A549 (cell line): ENCODE measurements around the gene PIP5K1B. TPM values are rescaled to one million over a fixed set of nuclear protein-coding genes. Genes with fewer than 3 reads are reported as not detected.

Experiments
- ATAC-seq, 2 experiments: fragments of 200-7000 bp in 1 of 2; fragments of >200 bp in 1 of 2; cut with Nextera tagmentation in 1 of 2; cut with Tn5 transposase in 1 of 2; 3 replicates each; pipeline versions ENCODE4 v1.8.0 to v1.9.1; 2018 to 2020; ENCODE audit warnings: mild to moderate bottlenecking in 1 of 2, moderate library complexity in 1 of 2
- CTCF ChIA-PET: fragments of 300-600 bp; sonication (Branson Sonifier 250); formaldehyde crosslinking; extraction: SDS; loops from one replicate; lab custom pipeline; 2021; ENCODE audit warnings: antibody characterized with exemption, inconsistent platforms; lab: Yijun Ruan, JAX
- POLR2A ChIA-PET: fragments of 350-600 bp; formaldehyde crosslinking; extraction: SDS; loops from one replicate; lab custom pipeline; 2021; ENCODE audit warnings: antibody characterized with exemption, inconsistent platforms; lab: Yijun Ruan, JAX
- DNase-seq, 2 experiments: peaks; one replicate each; pipeline versions ENCODE4 v3.0.0 to v3.0.0-alpha.2; 2011 to 2016; ENCODE audit warnings: low read depth in 1 of 2, low spot score in 1 of 2
- FAIRE-seq: peaks from 2 replicates; lab custom pipeline; 2011; peaks lifted over from hg19 to GRCh38; lab: Jason Lieb, UNC
- H3K27ac ChIP-seq, 2 experiments: fragments of >200 bp; sonication (Bioruptor Twin); formaldehyde crosslinking; 3 replicates each; pipeline ENCODE4 v1.5.1; 2016 to 2017
- H3K4me1 ChIP-seq: fragments of >200 bp; sonication (Bioruptor Twin); formaldehyde crosslinking; 3 replicates; pipeline ENCODE4 v1.6.1; 2016
- H3K4me2 ChIP-seq: fragments of >200 bp; sonication (Bioruptor Twin); formaldehyde crosslinking; 3 replicates; pipeline ENCODE4 v1.6.1; 2016
- H3K4me3 ChIP-seq: fragments of >200 bp; sonication (Bioruptor Twin); formaldehyde crosslinking; 3 replicates; pipeline ENCODE4 v1.5.1; 2016
- H3K9me3 ChIP-seq: fragments of >200 bp; sonication (Bioruptor Twin); formaldehyde crosslinking; 3 replicates; pipeline ENCODE4 v1.6.1; 2016
- BCL3 ChIP-seq: fragments of >200 bp; sonication (Bioruptor Twin); formaldehyde crosslinking; IDR thresholded peaks from 3 replicates; pipeline ENCODE4 v1.6.1; 2016
- BHLHE40 ChIP-seq: IDR thresholded peaks from 2 replicates; pipeline ENCODE4 v1.6.1; 2012; ENCODE audit warnings: low read depth, low read length, inconsistent platforms
- CBX2 ChIP-seq: fragments of 200-600 bp; sonication (generic); IDR thresholded peaks from 2 replicates; pipeline ENCODE4 v1.6.1; 2016; ENCODE audit warnings: low read depth, mild to moderate bottlenecking, borderline replicate concordance
- CEBPB ChIP-seq, 2 experiments: fragments of >200 bp in 1 of 2; sonication (Bioruptor Twin) in 1 of 2; formaldehyde crosslinking in 1 of 2; IDR thresholded peaks; 2 replicates each; pipeline ENCODE4 v1.6.1; 2012 to 2016
- CHD2 ChIP-seq: fragments of 150-350 bp; IDR thresholded peaks from 2 replicates; pipeline ENCODE4 v1.6.1; 2014; ENCODE audit warnings: low read length; ENCODE audit not compliant: partially characterized antibody
- EHMT2 ChIP-seq: fragments of 200-600 bp; sonication (generic); IDR thresholded peaks from 2 replicates; pipeline ENCODE4 v1.6.1; 2016; ENCODE audit warnings: antibody characterized with exemption, low read depth, mild to moderate bottlenecking, moderate library complexity
- EP300 ChIP-seq, 2 experiments: fragments of >200 bp; sonication (Bioruptor Twin); formaldehyde crosslinking; IDR thresholded peaks; 2 replicates in 1 of 2; 3 replicates in 1 of 2; pipeline ENCODE4 v1.6.1; 2016 to 2017
- FOSL2 ChIP-seq, 2 experiments: fragments of 450-650 bp in 1 of 2; fragments of >200 bp in 1 of 2; sonication (Bioruptor Twin) in 1 of 2; formaldehyde crosslinking; IDR thresholded peaks; 2 replicates each; pipeline versions ENCODE4 v1.5.0 to v1.6.1; 2016 to 2020; ENCODE audit warnings: mild to moderate bottlenecking in 1 of 2, moderate library complexity in 1 of 2
- GATA3 ChIP-seq: IDR thresholded peaks from 2 replicates; pipeline ENCODE4 v1.6.1; 2012; ENCODE audit warnings: borderline replicate concordance
- HEYL ChIP-seq: fragments of 250-450 bp; sonication (Bioruptor Pico); IDR thresholded peaks from 2 replicates; pipeline ENCODE4 v1.8.0; 2021; ENCODE audit warnings: mild to moderate bottlenecking, moderate library complexity
- HOXB5 ChIP-seq: fragments of 250-450 bp; sonication (Bioruptor Pico); IDR thresholded peaks from 2 replicates; pipeline ENCODE4 v1.5.0; 2020; ENCODE audit warnings: mild to moderate bottlenecking, moderate library complexity
- KDM5A ChIP-seq: fragments of 200-600 bp; sonication (generic); IDR thresholded peaks from 2 replicates; pipeline ENCODE4 v1.6.1; 2016; ENCODE audit warnings: antibody characterized with exemption, mild to moderate bottlenecking
- MAFK ChIP-seq: fragments of 450-650 bp; IDR thresholded peaks from 2 replicates; pipeline ENCODE4 v1.6.1; 2014; ENCODE audit not compliant: partially characterized antibody
- MAZ ChIP-seq: fragments of 150-350 bp; IDR thresholded peaks from 2 replicates; pipeline ENCODE4 v1.6.1; 2014; ENCODE audit warnings: antibody characterized with exemption, low read depth, low read length, borderline replicate concordance
- MYC ChIP-seq: IDR thresholded peaks from 2 replicates; pipeline ENCODE4 v1.6.1; 2012; ENCODE audit warnings: mild to moderate bottlenecking, inconsistent platforms, low read length, improper control_type of control experiment, borderline replicate concordance
- NFE2L2 ChIP-seq: fragments of 150-350 bp; conservative IDR thresholded peaks from 2 replicates; pipeline ENCODE4 v1.6.1; 2014; ENCODE audit warnings: low read length
- NR3C1 ChIP-seq: fragments of >200 bp; sonication (Bioruptor Twin); formaldehyde crosslinking; IDR thresholded peaks from 3 replicates; pipeline ENCODE4 v1.6.1; 2017
- PHF8 ChIP-seq: fragments of 200-600 bp; sonication (generic); IDR thresholded peaks from 2 replicates; pipeline ENCODE4 v1.6.1; 2016; ENCODE audit warnings: low read depth, mild to moderate bottlenecking, antibody characterized with exemption, moderate library complexity, borderline replicate concordance
- POLR2AphosphoS2 ChIP-seq: conservative IDR thresholded peaks from 2 replicates; pipeline ENCODE4 v1.6.1; 2012; ENCODE audit warnings: low read length, improper control_type of control experiment, inconsistent platforms
- RCOR1 ChIP-seq: fragments of 150-350 bp; IDR thresholded peaks from 2 replicates; pipeline ENCODE4 v1.6.1; 2014; ENCODE audit warnings: antibody characterized with exemption, low read length, low read depth
- RNF2 ChIP-seq: fragments of 200-600 bp; sonication (generic); IDR thresholded peaks from 2 replicates; pipeline ENCODE4 v1.6.1; 2016; ENCODE audit warnings: low read depth, mild to moderate bottlenecking, antibody characterized with exemption, moderate library complexity, borderline replicate concordance
- SREBF2 ChIP-seq: fragments of 450-650 bp; IDR thresholded peaks from 2 replicates; pipeline ENCODE4 v1.6.1; 2014; ENCODE audit warnings: mild to moderate bottlenecking, moderate library complexity
- TFCP2L1 ChIP-seq: fragments of 250-450 bp; sonication (Bioruptor Pico); IDR thresholded peaks from 2 replicates; pipeline ENCODE4 v1.5.0; 2021; ENCODE audit warnings: mild to moderate bottlenecking
- ZC3H11A ChIP-seq: fragments of 450-650 bp; IDR thresholded peaks from 2 replicates; pipeline ENCODE4 v1.6.1; 2014; ENCODE audit warnings: antibody characterized with exemption, mild to moderate bottlenecking
- WGBS: methylation state at CpG from one replicate; pipeline ENCODE4 v1.1.6; 2017; ENCODE audit errors: missing lambda C conversion rate; 5-methylcytosine and 5-hydroxymethylcytosine counted together
- polyA plus RNA-seq, 4 experiments: library from polyadenylated mRNA; depleted of rRNA in 3 of 4; stranded (reverse); fragments of >200 nt; fragmentation: RNase III in 1 of 4; extraction: RNeasy Plus Mini Kit Qiagen cat#74134 plus additional on column Dnase treatment in 1 of 4; gene quantifications; 2 replicates in 3 of 4; 3 replicates in 1 of 4; pipeline ENCODE4 v1.2.3, GENCODE V29; 2011 to 2017
- TF ChIP-seq, protein P1 (sequence below): fragments of 450-650 bp; IDR thresholded peaks from 2 replicates; pipeline ENCODE4 v1.6.1; 2014; ENCODE audit warnings: antibody characterized with exemption
- TF ChIP-seq, protein P2 (sequence below): IDR thresholded peaks from 2 replicates; pipeline ENCODE4 v1.6.1; 2012
- TF ChIP-seq, protein P3 (sequence below): fragments of 250-450 bp; sonication (Bioruptor Pico); IDR thresholded peaks from 2 replicates; pipeline ENCODE4 v1.5.0; 2020; ENCODE audit warnings: low read depth, mild to moderate bottlenecking, moderate library complexity
- TF ChIP-seq, protein P4 (sequence below): fragments of >200 bp; sonication (Bioruptor Twin); formaldehyde crosslinking; IDR thresholded peaks from 2 replicates; pipeline ENCODE4 v1.6.1; 2016

PIP5K1B gene
- polyA plus RNA-seq, 2 of the 4 experiments (the other 2 are of a cell fraction) = not detected

DNA sequence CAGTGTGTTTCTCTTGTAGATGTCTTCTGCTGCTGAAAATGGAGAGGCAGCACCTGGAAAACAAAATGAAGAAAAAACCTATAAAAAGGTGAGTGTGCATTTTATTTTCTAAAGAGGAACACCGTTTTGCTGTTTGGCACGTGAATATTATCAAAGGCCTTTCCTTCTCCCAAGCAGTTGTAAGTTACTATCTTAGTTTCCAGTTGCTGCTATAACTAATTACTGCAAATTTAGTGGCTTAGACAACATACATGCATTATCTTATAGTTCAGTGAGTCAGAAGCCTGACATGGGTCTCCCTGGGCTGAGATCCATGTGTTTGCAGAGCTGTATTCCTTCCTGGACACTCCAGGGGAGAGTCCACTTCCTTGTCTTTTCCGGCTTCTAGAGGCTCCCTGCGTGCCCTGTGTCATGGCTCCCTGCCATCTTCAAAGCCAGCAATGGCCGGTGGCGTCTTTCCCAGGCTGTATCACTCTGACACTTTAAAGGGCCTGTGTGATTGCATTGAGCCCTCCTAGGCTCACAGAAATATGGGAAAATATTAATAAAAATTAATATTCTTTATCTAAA is 117.6 kb downstream of the PIP5K1B start:
- Histone ChIP-seq H3K4me2 (no peak overlapping the region), H3K4me3 (no peak overlapping the region), H3K27ac (no peak overlapping the region), H3K9me3 (no peaks in the 10 kb centered on the region), H3K4me1 (no peaks in the 10 kb centered on the region)
- FAIRE-seq = no peak
- WGBS = 23% methylated on average over 6 of the region's 6 CpGs
- ATAC-seq = no peak
- CTCF ChIA-PET = no interaction called here
- POLR2A ChIA-PET = no interaction called here
- peak in 1 of 2 experiments; percentile 4 for DNase-seq
- TF ChIP-seq PHF8 (no peak), RCOR1 (no peak), MAZ (no peak), SREBF2 (no peak), POLR2AphosphoS2 (no peak), CHD2 (no peak), HOXB5 (no peak), KDM5A (no peak), NFE2L2 (no peak), TFCP2L1 (CRISPR knock-in tag) (no peak), CBX2 (no peak), RNF2 (no peak), BHLHE40 (no peak)
- TF ChIP-seq, protein P1, sequence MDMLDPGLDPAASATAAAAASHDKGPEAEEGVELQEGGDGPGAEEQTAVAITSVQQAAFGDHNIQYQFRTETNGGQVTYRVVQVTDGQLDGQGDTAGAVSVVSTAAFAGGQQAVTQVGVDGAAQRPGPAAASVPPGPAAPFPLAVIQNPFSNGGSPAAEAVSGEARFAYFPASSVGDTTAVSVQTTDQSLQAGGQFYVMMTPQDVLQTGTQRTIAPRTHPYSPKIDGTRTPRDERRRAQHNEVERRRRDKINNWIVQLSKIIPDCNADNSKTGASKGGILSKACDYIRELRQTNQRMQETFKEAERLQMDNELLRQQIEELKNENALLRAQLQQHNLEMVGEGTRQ = no peak
- TF ChIP-seq, protein P2, sequence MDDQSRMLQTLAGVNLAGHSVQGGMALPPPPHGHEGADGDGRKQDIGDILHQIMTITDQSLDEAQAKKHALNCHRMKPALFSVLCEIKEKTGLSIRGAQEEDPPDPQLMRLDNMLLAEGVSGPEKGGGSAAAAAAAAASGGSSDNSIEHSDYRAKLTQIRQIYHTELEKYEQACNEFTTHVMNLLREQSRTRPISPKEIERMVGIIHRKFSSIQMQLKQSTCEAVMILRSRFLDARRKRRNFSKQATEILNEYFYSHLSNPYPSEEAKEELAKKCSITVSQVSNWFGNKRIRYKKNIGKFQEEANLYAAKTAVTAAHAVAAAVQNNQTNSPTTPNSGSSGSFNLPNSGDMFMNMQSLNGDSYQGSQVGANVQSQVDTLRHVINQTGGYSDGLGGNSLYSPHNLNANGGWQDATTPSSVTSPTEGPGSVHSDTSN = no peak
- TF ChIP-seq, protein P3, sequence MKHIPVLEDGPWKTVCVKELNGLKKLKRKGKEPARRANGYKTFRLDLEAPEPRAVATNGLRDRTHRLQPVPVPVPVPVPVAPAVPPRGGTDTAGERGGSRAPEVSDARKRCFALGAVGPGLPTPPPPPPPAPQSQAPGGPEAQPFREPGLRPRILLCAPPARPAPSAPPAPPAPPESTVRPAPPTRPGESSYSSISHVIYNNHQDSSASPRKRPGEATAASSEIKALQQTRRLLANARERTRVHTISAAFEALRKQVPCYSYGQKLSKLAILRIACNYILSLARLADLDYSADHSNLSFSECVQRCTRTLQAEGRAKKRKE (CRISPR knock-in tag) = no peak

DNA sequence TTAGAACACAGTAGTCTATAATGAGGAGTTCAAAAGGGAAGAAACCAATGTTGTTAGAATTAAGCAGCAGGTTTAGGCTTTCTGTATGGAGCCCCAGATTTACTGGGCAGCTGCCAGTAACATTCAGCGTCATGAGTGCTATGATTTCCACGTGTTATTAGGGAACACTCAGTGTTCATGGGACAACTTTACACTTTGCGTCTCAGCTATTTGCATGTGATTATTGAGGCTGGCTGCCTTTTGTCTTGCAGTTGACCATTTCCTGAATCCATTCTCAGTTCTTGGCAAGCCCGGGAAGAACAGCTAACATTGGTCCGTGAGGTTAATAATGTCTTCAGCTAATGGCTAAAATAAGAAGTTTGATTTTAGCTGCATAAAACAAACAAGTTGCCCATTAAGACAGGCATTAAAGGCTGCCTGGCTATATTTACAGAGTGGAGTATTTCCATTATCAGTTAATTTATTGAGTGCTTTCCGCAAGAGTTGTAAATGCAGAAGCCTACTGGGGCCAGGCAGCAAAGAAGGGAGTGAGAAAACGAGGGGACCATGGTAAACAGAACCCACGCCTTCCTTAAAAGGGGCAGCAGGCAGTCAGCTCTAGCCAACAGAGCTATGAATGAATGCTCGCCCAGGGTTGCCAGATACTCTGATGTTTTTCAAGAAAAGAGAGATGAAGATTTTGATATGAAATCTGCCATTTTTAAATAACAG is 120.9 kb downstream of the PIP5K1B start:
- ATAC-seq (no peak), DNase-seq (no peak), FAIRE-seq (no peak)
- TF ChIP-seq PHF8 = no peak
- no peak for TF ChIP-seq HEYL
- no peak for TF ChIP-seq BCL3
- TF ChIP-seq NR3C1 = no peak
- TF ChIP-seq TFCP2L1 (CRISPR knock-in tag) = no peak
- TF ChIP-seq CHD2 = no peak
- no peak for TF ChIP-seq MYC
- no peak for TF ChIP-seq RNF2
- no peak for TF ChIP-seq GATA3
- TF ChIP-seq CEBPB (IDR thresholded peaks at IDR 0.05) = no peak
- TF ChIP-seq FOSL2 (IDR thresholded peaks at IDR 0.05) = no peak
- TF ChIP-seq FOSL2 (CRISPR knock-in tag; IDR thresholded peaks at IDR 0.05) = no peak
- TF ChIP-seq, protein P3 (CRISPR knock-in tag) = no peak
- TF ChIP-seq ZC3H11A = no peak
- no peak for TF ChIP-seq EP300 (IDR thresholded peaks at IDR 0.05)
- no peak for TF ChIP-seq RCOR1
- TF ChIP-seq MAFK = no peak
- TF ChIP-seq, protein P4, sequence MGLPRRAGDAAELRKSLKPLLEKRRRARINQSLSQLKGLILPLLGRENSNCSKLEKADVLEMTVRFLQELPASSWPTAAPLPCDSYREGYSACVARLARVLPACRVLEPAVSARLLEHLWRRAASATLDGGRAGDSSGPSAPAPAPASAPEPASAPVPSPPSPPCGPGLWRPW = no peak
- no peak for TF ChIP-seq EHMT2
- no peak for TF ChIP-seq SREBF2
- Histone ChIP-seq H3K27ac (no peak overlapping the region), H3K4me3 (no peak overlapping the region), H3K4me1 (no peaks in the 10 kb centered on the region), H3K9me3 (no peaks in the 10 kb centered on the region), H3K4me2 (no peak overlapping the region)
- 33% methylated on average over 9 of the region's 9 CpGs for WGBS
- CTCF ChIA-PET = interaction anchor here (1.0 to 1.2 kb wide), 3 partner anchors 10 to 20 kb away, joined by 3 to 4 read pairs (median 4); no protein-coding TSS in a partner anchor
- POLR2A ChIA-PET = no interaction called here
